ENCODE data around the gene SLC7A7. TPM values are rescaled to one million over a fixed set of nuclear protein-coding genes. Genes with fewer than 3 reads are reported as not detected.

The SLC7A7 gene
- total and polyA plus RNA-seq, 2 of the 13 experiments (the other 11 are each of a cell fraction or from before 2014, with no cell fraction given), result 0.13 to 0.63 TPM

DNA sequence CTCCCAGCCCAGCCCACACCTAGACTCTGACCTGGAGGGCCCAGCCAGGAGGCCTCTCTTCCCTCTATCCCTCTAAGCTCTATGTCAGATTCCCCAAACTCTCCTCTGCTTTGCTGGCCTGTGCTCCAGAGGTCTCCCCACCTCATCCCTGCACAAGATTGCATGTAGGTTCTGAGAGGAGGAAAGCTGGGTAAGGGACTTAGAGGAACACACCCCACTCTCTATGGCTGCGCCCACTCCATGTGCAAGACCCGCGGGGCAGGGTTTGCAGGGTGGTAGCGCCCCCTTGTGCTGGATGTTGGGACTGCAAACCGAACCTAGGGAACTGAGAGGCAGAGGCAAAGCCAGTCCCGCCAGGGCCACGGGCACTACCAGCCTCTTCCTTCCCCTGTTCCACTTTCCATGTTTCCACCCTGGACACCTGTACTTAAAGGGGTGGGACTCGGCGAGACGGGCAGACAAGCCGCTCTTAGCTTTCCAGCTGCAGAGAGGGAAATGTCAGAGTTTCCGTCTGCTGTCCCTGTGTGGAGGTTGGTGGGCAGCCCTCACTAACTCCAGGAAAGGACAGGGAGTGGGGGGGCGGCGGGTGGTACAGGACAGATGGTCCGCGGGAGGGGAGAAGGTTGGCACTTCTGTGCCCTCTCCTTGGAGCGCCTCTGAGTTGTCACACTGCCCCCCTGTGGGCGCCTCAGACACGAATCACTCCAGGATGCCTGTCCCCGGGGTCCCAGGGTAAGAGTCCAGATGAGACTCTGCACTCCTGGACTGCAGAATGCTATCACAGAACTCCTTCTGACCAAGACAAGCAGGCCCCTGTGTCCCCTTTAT is 37.9 kb upstream of the SLC7A7 start (continued):
- TF ChIP-seq ZNF367 (CRISPR knock-in tag; IDR thresholded peaks at IDR 0.05; ENCODE audit: borderline replicate concordance) (no peak), NONO (IDR thresholded peaks at IDR 0.05) (no peak), NONO (CRISPR knock-in tag; conservative IDR thresholded peaks at IDR 0.05) (peak; percentile 99), ZNF670 (CRISPR knock-in tag; IDR thresholded peaks at IDR 0.05; ENCODE audit: borderline replicate concordance) (no peak; the same call in 1 of the 2 replicates), STAT5B (CRISPR knock-in tag; IDR thresholded peaks at IDR 0.05) (no peak; the same call in 1 of the 2 replicates), NPAS2 (CRISPR knock-in tag; IDR thresholded peaks at IDR 0.05; ENCODE audit: borderline replicate concordance) (no peak), REXO4 (CRISPR knock-in tag; IDR thresholded peaks at IDR 0.05; ENCODE audit: borderline replicate concordance) (0 out of 2 replicates have a peak, but pooled peaks have one; percentile 19), ZNF547 (CRISPR knock-in tag; IDR thresholded peaks at IDR 0.05) (peak; percentile 92), RAD21 (CRISPR knock-in tag; IDR thresholded peaks at IDR 0.05) (peak; percentile 100), ZFP36 (IDR thresholded peaks at IDR 0.05; ENCODE audit: borderline replicate concordance, low read depth, low read length, partially characterized antibody) (peak; percentile 7), KLF13 (CRISPR knock-in tag; IDR thresholded peaks at IDR 0.05) (no peak; the same call in 1 of the 2 replicates), ZNF224 (CRISPR knock-in tag; IDR thresholded peaks at IDR 0.05) (peak; percentile 96), HES4 (CRISPR knock-in tag; IDR thresholded peaks at IDR 0.05; ENCODE audit: borderline replicate concordance) (peak; percentile 58; the same call in 1 of the 2 replicates), HOXA7 (CRISPR knock-in tag; IDR thresholded peaks at IDR 0.05) (no peak), ZBTB3 (CRISPR knock-in tag; IDR thresholded peaks at IDR 0.05; ENCODE audit: borderline replicate concordance, low read depth) (0 out of 2 replicates have a peak, but pooled peaks have one; percentile 86), SIN3A (IDR thresholded peaks at IDR 0.05; ENCODE audit: borderline replicate concordance, low read depth, low read length) (no peak), GFI1 (CRISPR knock-in tag; IDR thresholded peaks at IDR 0.05; ENCODE audit: borderline replicate concordance) (peak; percentile 82; the same call in 1 of the 2 replicates), KLF12 (CRISPR knock-in tag; IDR thresholded peaks at IDR 0.05; ENCODE audit: borderline replicate concordance) (no peak; the same call in 1 of the 2 replicates), FOXK1 (CRISPR knock-in tag; IDR thresholded peaks at IDR 0.05; ENCODE audit: borderline replicate concordance, low read depth) (peak; percentile 66; the same call in 1 of the 2 replicates), ZZZ3 (CRISPR knock-in tag; IDR thresholded peaks at IDR 0.05; ENCODE audit: borderline replicate concordance) (peak; percentile 86; the same call in 1 of the 2 replicates), MYC (CRISPR knock-in tag; IDR thresholded peaks at IDR 0.05; ENCODE audit: borderline replicate concordance) (peak; percentile 94; the same call in 1 of the 2 replicates), PAF1 (CRISPR knock-in tag; IDR thresholded peaks at IDR 0.05) (no peak)
- TF ChIP-seq, protein P1, sequence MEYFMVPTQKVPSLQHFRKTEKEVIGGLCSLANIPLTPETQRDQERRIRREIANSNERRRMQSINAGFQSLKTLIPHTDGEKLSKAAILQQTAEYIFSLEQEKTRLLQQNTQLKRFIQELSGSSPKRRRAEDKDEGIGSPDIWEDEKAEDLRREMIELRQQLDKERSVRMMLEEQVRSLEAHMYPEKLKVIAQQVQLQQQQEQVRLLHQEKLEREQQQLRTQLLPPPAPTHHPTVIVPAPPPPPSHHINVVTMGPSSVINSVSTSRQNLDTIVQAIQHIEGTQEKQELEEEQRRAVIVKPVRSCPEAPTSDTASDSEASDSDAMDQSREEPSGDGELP (IDR thresholded peaks at IDR 0.05; ENCODE audit: borderline replicate concordance, low read depth), result no peak
- TF ChIP-seq, protein P2, sequence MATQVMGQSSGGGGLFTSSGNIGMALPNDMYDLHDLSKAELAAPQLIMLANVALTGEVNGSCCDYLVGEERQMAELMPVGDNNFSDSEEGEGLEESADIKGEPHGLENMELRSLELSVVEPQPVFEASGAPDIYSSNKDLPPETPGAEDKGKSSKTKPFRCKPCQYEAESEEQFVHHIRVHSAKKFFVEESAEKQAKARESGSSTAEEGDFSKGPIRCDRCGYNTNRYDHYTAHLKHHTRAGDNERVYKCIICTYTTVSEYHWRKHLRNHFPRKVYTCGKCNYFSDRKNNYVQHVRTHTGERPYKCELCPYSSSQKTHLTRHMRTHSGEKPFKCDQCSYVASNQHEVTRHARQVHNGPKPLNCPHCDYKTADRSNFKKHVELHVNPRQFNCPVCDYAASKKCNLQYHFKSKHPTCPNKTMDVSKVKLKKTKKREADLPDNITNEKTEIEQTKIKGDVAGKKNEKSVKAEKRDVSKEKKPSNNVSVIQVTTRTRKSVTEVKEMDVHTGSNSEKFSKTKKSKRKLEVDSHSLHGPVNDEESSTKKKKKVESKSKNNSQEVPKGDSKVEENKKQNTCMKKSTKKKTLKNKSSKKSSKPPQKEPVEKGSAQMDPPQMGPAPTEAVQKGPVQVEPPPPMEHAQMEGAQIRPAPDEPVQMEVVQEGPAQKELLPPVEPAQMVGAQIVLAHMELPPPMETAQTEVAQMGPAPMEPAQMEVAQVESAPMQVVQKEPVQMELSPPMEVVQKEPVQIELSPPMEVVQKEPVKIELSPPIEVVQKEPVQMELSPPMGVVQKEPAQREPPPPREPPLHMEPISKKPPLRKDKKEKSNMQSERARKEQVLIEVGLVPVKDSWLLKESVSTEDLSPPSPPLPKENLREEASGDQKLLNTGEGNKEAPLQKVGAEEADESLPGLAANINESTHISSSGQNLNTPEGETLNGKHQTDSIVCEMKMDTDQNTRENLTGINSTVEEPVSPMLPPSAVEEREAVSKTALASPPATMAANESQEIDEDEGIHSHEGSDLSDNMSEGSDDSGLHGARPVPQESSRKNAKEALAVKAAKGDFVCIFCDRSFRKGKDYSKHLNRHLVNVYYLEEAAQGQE (IDR thresholded peaks at IDR 0.05; ENCODE audit: borderline replicate concordance in 1 of 2, low read depth in 1 of 2, low read length in 2 of 2), result no peak

Data from HepG2 (cell line).